Lower lobe of right lung (tissue), 2 donors: Measurements from ENCODE around the gene GAB2. TPM values are rescaled to one million over a fixed set of nuclear protein-coding genes. Genes with fewer than 3 reads are reported as not detected.
A peak's percentile ranks its signal among the peaks of the same experiment; 100 is the strongest.

Experiments
- ATAC-seq, 2 donors: fragments of 200-7000 bp; cut with Tn5 transposase; one replicate each; pipeline ENCODE4 v1.9.1; 2020 to 2022; ENCODE audit warnings: mild to moderate bottlenecking in 2 of 2, moderate library complexity in 2 of 2
- DNase-seq: peaks from one replicate; pipeline ENCODE4 v3.0.0-alpha.2; 2020
- H3K27ac ChIP-seq: fragments of 200-600 bp; one replicate; pipeline ENCODE4 v1.8.0; 2022
- H3K27me3 ChIP-seq: fragments of 200-600 bp; one replicate; pipeline ENCODE4 v1.8.0; 2022; ENCODE audit warnings: low read depth
- H3K36me3 ChIP-seq: fragments of 200-600 bp; one replicate; pipeline ENCODE4 v1.8.0; 2022; ENCODE audit warnings: mild to moderate bottlenecking
- H3K4me1 ChIP-seq: fragments of 200-600 bp; one replicate; pipeline ENCODE4 v1.8.0; 2022
- H3K4me3 ChIP-seq: fragments of 200-600 bp; one replicate; pipeline ENCODE4 v1.8.0; 2022; ENCODE audit warnings: mild to moderate bottlenecking
- H3K9me3 ChIP-seq: fragments of 200-600 bp; one replicate; pipeline ENCODE4 v1.8.0; 2022
- intact Hi-C: fragments of 100-400 bp; cut with DNase I; formaldehyde crosslinking; loops from one replicate; pipeline ENCODE4 v1.11.0; 2022
- total RNA-seq: library from RNA; stranded (reverse); fragmentation: NEBNext Ultra II Directional; extraction: Animal tissue kit (Norgen Biotek cat#: 25700); gene quantifications from one replicate; pipeline ENCODE4 v1.2.1, GENCODE V29; 2021
- TF ChIP-seq, protein P1 (sequence below): fragments of 200-600 bp; IDR thresholded peaks from one replicate; pipeline ENCODE4 v1.8.0; 2022; ENCODE audit warnings: antibody characterized with exemption, mild to moderate bottlenecking
- donor health status: DM: no; HTN: yes; CAD: no; lungs with severe emphysema.

GAB2 gene
- total RNA-seq, 1 donor from 2014 or later: 64.2 TPM

DNA sequence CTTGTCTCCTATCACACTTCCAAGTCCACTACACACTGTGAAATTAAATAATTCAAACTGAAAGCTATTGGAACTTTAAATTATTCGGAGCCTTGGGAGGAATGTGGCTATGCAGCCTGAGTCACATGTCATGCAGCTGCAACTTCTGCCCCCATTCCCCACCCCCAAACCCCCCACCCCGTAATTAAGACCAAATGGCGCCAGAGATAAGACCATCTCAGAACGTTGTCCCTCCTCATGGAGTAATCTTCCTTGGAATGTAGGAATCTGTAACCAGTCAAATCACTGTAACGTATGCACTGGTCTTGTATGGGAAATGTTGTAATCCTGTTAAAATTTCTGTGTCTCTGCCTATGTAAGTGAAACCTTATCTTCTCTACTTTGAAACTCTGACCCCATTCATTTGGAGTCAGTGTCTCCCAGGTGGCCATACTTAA is 37.0 kb downstream of the GAB2 start:
- H3K9me3 ChIP-seq: peaks cover 4% of the 10 kb centered on the region
- H3K4me1 ChIP-seq: peaks cover 30% of the 10 kb centered on the region
- no peak overlapping the region for H3K4me3 ChIP-seq
- ATAC-seq (no peak), DNase-seq (no peak)
- no peak overlapping the region for H3K27ac ChIP-seq
- H3K36me3 ChIP-seq: no peaks in the 10 kb centered on the region
- intact Hi-C loops: no loop called here
- H3K27me3 ChIP-seq: no peaks in the 10 kb centered on the region
- TF ChIP-seq, protein P1, sequence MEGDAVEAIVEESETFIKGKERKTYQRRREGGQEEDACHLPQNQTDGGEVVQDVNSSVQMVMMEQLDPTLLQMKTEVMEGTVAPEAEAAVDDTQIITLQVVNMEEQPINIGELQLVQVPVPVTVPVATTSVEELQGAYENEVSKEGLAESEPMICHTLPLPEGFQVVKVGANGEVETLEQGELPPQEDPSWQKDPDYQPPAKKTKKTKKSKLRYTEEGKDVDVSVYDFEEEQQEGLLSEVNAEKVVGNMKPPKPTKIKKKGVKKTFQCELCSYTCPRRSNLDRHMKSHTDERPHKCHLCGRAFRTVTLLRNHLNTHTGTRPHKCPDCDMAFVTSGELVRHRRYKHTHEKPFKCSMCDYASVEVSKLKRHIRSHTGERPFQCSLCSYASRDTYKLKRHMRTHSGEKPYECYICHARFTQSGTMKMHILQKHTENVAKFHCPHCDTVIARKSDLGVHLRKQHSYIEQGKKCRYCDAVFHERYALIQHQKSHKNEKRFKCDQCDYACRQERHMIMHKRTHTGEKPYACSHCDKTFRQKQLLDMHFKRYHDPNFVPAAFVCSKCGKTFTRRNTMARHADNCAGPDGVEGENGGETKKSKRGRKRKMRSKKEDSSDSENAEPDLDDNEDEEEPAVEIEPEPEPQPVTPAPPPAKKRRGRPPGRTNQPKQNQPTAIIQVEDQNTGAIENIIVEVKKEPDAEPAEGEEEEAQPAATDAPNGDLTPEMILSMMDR: no peak

DNA sequence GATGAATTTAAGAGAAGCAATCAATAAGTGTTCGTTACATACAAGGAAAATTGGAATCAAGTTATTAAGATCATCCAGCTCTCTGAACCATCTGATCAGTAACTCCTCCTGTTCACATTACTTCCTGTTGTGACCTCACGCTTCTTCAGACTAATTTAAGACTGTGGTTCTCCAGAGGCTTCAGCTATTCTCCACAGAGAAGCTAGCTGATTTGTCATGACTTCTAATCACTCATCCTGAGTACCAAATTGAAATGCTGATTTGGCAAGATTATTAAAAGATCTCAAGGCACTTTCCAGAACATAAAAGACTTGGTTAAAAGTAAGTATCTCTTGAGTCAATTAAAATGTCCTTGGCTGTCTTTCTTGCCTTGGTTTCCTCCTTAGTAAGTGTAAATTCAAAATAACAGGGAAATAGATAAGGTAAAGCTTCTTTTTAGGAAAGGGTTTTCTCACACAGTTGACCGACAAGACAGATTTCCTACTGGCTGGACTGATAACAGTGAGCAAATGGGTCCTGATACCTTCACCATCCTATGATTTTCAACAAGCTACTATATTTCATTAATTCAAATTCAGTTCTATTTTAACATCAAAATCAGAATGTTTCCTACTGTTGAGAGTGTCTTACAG is 38.5 kb downstream of the GAB2 start:
- Histone ChIP-seq H3K27ac (no peak overlapping the region), H3K4me3 (no peak overlapping the region), H3K9me3 (no peaks in the 10 kb centered on the region), H3K36me3 (no peaks in the 10 kb centered on the region), H3K27me3 (no peaks in the 10 kb centered on the region), H3K4me1 (peaks cover 39% of the 10 kb centered on the region)
- intact Hi-C loops: no loop called here
- ATAC-seq: peak; percentile 37 to 50
- no peak for DNase-seq
- TF ChIP-seq, protein P1: no peak

- TF ChIP-seq, protein P1: no peak
- ATAC-seq (no peak), DNase-seq (no peak)
- no peak overlapping the region for H3K4me3 ChIP-seq
- H3K4me1 ChIP-seq: peaks cover 45% of the 10 kb centered on the region
- H3K9me3 ChIP-seq: no peaks in the 10 kb centered on the region
- H3K27ac ChIP-seq: no peak overlapping the region
- no peaks in the 10 kb centered on the region for H3K36me3 ChIP-seq
- intact Hi-C loops: no loop called here
- H3K27me3 ChIP-seq: no peaks in the 10 kb centered on the region
These were observed 39.8 kb downstream of the GAB2 start for GRCh38 chr11:78377625-78378418.

DNA sequence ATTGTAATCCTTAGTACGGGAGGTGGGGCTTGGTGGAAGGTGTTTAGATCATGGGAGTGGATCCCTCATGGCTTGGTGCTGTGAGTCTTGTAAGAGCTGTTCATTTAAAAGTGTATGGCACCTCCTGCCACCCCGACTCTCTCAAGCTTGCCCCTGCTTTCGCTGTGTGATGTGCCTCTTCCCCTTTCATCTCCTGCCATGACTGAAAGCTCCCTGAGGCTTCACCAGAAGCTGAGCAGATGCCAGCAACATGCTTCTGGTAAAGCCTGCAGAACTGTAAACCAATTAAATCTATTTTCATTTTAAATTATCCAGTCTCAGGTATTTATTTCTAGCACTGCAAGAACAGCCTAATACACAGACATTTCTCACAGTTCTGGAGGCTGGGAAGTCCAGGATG is 40.8 kb downstream of the GAB2 start:
- Histone ChIP-seq H3K4me1 (peaks cover 48% of the 10 kb centered on the region), H3K27me3 (no peaks in the 10 kb centered on the region), H3K27ac (no peak overlapping the region), H3K36me3 (no peaks in the 10 kb centered on the region), H3K9me3 (no peaks in the 10 kb centered on the region), H3K4me3 (no peak overlapping the region)
- TF ChIP-seq, protein P1: no peak
- ATAC-seq (no peak), DNase-seq (no peak)
- intact Hi-C loops: no loop called here

DNA sequence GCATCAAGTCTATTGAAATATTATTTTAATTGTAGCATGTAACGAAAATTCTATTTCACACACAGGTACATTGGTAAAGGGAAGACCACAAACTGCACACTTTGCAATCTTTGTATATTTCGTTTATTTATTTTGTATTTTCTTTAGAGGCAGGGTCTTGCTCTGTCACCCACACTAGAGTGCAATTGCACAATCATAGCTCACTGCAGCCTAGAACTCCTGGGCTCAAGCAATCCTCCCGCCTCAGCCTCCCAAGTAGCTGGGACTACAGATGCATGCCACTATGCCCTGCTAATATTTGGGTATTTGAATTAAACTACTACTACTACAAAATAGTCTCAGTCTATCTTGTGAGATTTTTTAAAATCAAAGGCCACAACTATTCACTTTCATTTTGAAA is 42.7 kb downstream of the GAB2 start:
- intact Hi-C loops: no loop called here
- TF ChIP-seq, protein P1: no peak
- DNase-seq: no peak
- ATAC-seq: no peak
- Histone ChIP-seq H3K36me3 (no peaks in the 10 kb centered on the region), H3K4me1 (peaks cover 56% of the 10 kb centered on the region), H3K27me3 (no peaks in the 10 kb centered on the region), H3K4me3 (no peak overlapping the region), H3K27ac (no peak overlapping the region), H3K9me3 (no peaks in the 10 kb centered on the region)
